NCI-H226 (cell line): Measurements from ENCODE around the gene MYL6.
A peak's percentile ranks its signal among the peaks of the same experiment; 100 is the strongest.
"Not testable (repeated sequence)": the region's sequence is repeated elsewhere in the genome, so short reads cannot be mapped to it uniquely, and the experiment has no call there.

Source experiments
- DNase-seq: peaks from one replicate; pipeline ENCODE4 v3.0.0-alpha.2; 2015

Gene MYL6

GRCh38 chr12:56158029-56158925 lies at the start of gene MYL6:
TSS of gene MYL6 (plus strand) at chr12:56158359. CDS start at chr12:56158402, 43 bp downstream.
- peak; percentile 99 for DNase-seq

- no peak for DNase-seq
Observed at GRCh38 chr12:56110571-56110970, 47.6 kb upstream of the MYL6 start.

- DNase-seq: no peak
Observed at GRCh38 chr12:56114084-56114483, 44.1 kb upstream of the MYL6 start.

- peak; percentile 39 for DNase-seq
Observed at GRCh38 chr12:56115329-56115728, 42.8 kb upstream of the MYL6 start.

GRCh38 chr12:56116267-56117081 lies 41.7 kb upstream of the MYL6 start, which contains the start of gene RPL41:
TSS of gene RPL41 (plus strand) at chr12:56116633.
- peak; percentile 89 for DNase-seq

GRCh38 chr12:56117082-56117706 lies 41.0 kb upstream of the MYL6 start:
- not testable (repeated sequence) for DNase-seq

GRCh38 chr12:56117778-56118687 lies 40.1 kb upstream of the MYL6 start, which contains the start of gene ZC3H10:
TSS of gene ZC3H10 (plus strand) at chr12:56118266. CDS start at chr12:56120563, 2,297 bp downstream.
- peak; percentile 100 for DNase-seq

- DNase-seq: no peak
Observed at GRCh38 chr12:56118688-56119357, 39.3 kb upstream of the MYL6 start.

GRCh38 chr12:56119361-56119796 lies 38.8 kb upstream of the MYL6 start:
- peak; percentile 89 for DNase-seq

GRCh38 chr12:56120158-56120846 lies 37.9 kb upstream of the MYL6 start:
- peak; percentile 50 for DNase-seq

GRCh38 chr12:56121204-56121870 lies 36.8 kb upstream of the MYL6 start:
- DNase-seq: no peak

- no peak for DNase-seq
Observed at GRCh38 chr12:56122637-56123036, 35.5 kb upstream of the MYL6 start.

GRCh38 chr12:56124133-56124532 lies 34.0 kb upstream of the MYL6 start:
- DNase-seq: no peak

GRCh38 chr12:56126732-56127239 lies 31.4 kb upstream of the MYL6 start:
- DNase-seq: no peak

GRCh38 chr12:56127485-56127887 lies 30.7 kb upstream of the MYL6 start:
- no peak for DNase-seq

GRCh38 chr12:56127888-56128669 lies 30.1 kb upstream of the MYL6 start, which contains the start of gene ESYT1:
TSS of gene ESYT1 (plus strand) at chr12:56128267. CDS start at chr12:56128320, 53 bp downstream.
- DNase-seq: peak; percentile 100

- DNase-seq: no peak
Observed at GRCh38 chr12:56128670-56129205, 29.4 kb upstream of the MYL6 start.

- peak; percentile 62 for DNase-seq
Observed at GRCh38 chr12:56129206-56129941, 28.8 kb upstream of the MYL6 start.
